Gastroesophageal sphincter (tissue), 4 donors: ENCODE results near the gene HRC. TPM values are rescaled to one million over a fixed set of nuclear protein-coding genes. Genes with fewer than 3 reads are reported as not detected.

Experiments used
- ATAC-seq: fragments of 150-250 bp; one replicate; pipeline ENCODE4 v1.9.1; 2016; ENCODE audit warnings: mild to moderate bottlenecking, moderate library complexity
- H3K27ac ChIP-seq, 4 donors: fragments of 200-600 bp; sonication (generic) in 3 of 4; 1 replicate in 3 of 4; 2 replicates in 1 of 4; pipeline ENCODE4 v1.5.1; 2016 to 2019
- H3K27me3 ChIP-seq: fragments of 200-600 bp; sonication (generic); one replicate; pipeline ENCODE4 v1.5.1; 2019
- H3K36me3 ChIP-seq, 2 donors: fragments of 200-600 bp; sonication (generic); one replicate each; pipeline ENCODE4 v1.5.1; 2019; ENCODE audit warnings: control low read depth in 1 of 2
- H3K4me1 ChIP-seq, 3 donors: fragments of 200-600 bp; sonication (generic); 1 replicate in 2 of 3; 2 replicates in 1 of 3; pipeline ENCODE4 v1.5.1; 2016 to 2019; ENCODE audit warnings: control low read depth in 2 of 3
- H3K4me3 ChIP-seq, 2 donors: fragments of 200-600 bp; sonication (generic); one replicate each; pipeline ENCODE4 v1.5.1; 2019; ENCODE audit warnings: mild to moderate bottlenecking in 1 of 2, moderate library complexity in 1 of 2
- H3K9me3 ChIP-seq, 3 donors: fragments of 200-600 bp; sonication (generic); one replicate each; pipeline ENCODE4 v1.5.1; 2017 to 2019; ENCODE audit warnings: control low read depth in 2 of 3
- EP300 ChIP-seq: sonication (generic); formaldehyde crosslinking; IDR thresholded peaks from one replicate; pipeline ENCODE4 v1.6.1; 2017; ENCODE audit warnings: antibody characterized with exemption, mild to moderate bottlenecking
- POLR2A ChIP-seq, 2 donors: fragments of 450-650 bp; IDR thresholded peaks; one replicate each; pipeline ENCODE4 v1.6.1; 2017; ENCODE audit warnings: antibody characterized with exemption in 2 of 2, mild to moderate bottlenecking in 2 of 2, moderate library complexity in 1 of 2
- POLR2AphosphoS5 ChIP-seq: sonication (generic); formaldehyde crosslinking; IDR thresholded peaks from one replicate; pipeline ENCODE4 v1.6.1; 2017; ENCODE audit warnings: antibody characterized with exemption
- WGBS, 2 donors: methylation state at CpG; one replicate each; pipeline ENCODE4 v1.1.5; 2018; ENCODE audit warnings: low coverage in 1 of 2; 5-methylcytosine and 5-hydroxymethylcytosine counted together
- total RNA-seq, 4 donors: library from RNA; depleted of rRNA; stranded (reverse); fragments of >200 nt; gene quantifications; one replicate each; pipeline ENCODE4 v1.1.0, GENCODE V29; 2016
- TF ChIP-seq, protein P1 (sequence below), 4 experiments: fragments of 200-600 bp in 2 of 4; fragments of 450-650 bp in 2 of 4; sonication (generic) in 1 of 4; IDR thresholded peaks; one replicate each; pipeline ENCODE4 v1.5.1; 2017 to 2019; ENCODE audit warnings: antibody characterized with exemption in 4 of 4, mild to moderate bottlenecking in 2 of 4, moderate library complexity in 2 of 4

Gene HRC
- total RNA-seq, 4 donors from 2014 or later = 1.1 to 3.9 (median 1.8) TPM

DNA sequence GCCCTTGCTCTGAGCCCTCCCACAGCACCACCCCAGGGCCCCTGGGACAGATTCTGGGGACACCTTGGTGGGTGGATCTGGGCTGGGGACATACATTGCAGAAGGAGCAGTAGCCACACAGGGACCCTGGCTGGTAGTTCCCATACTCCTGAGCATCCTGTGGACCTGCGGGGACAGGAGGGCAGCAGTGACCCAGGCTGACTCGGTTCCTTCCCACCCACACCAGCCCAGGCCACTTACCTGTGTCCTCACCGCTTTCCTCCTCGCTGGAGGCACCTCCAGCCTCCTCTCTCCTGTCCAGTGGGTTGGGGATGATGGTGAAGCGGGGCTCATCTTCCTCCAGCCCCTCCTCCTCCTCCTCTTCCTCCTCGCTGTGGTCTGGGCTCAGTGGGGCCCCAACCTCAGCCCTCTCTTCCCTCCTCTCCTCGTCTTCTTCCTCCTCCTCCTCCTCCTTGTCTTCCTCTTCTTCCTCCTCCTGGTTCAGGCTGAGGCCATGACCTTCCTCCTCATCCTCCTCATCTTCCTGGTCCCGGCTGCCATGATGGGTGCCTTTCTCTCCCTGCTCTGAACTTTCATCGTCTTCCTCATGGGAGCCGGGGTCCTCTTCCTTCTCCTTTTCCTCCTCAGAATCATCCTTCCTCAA is 1.9 kb downstream of the HRC start:
- Histone ChIP-seq H3K36me3 (no peaks in the 10 kb centered on the region), H3K27me3 (no peaks in the 10 kb centered on the region), H3K4me3 (no peak overlapping the region), H3K27ac (no peak overlapping the region), H3K4me1 (peaks cover 0 to 46% (median 20%) of the 10 kb centered on the region in 3 donors), H3K9me3 (no peaks in the 10 kb centered on the region)
- WGBS, 2 donors = 83 to 95% methylated on average over 3 to 9 of the region's 10 CpGs
- ATAC-seq = no peak
- TF ChIP-seq POLR2A (IDR thresholded peaks at IDR 0.05) = no peak
- no peak for TF ChIP-seq EP300
- TF ChIP-seq, protein P1, sequence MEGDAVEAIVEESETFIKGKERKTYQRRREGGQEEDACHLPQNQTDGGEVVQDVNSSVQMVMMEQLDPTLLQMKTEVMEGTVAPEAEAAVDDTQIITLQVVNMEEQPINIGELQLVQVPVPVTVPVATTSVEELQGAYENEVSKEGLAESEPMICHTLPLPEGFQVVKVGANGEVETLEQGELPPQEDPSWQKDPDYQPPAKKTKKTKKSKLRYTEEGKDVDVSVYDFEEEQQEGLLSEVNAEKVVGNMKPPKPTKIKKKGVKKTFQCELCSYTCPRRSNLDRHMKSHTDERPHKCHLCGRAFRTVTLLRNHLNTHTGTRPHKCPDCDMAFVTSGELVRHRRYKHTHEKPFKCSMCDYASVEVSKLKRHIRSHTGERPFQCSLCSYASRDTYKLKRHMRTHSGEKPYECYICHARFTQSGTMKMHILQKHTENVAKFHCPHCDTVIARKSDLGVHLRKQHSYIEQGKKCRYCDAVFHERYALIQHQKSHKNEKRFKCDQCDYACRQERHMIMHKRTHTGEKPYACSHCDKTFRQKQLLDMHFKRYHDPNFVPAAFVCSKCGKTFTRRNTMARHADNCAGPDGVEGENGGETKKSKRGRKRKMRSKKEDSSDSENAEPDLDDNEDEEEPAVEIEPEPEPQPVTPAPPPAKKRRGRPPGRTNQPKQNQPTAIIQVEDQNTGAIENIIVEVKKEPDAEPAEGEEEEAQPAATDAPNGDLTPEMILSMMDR (IDR thresholded peaks at IDR 0.05) = no peak
- no peak for TF ChIP-seq POLR2AphosphoS5

DNA sequence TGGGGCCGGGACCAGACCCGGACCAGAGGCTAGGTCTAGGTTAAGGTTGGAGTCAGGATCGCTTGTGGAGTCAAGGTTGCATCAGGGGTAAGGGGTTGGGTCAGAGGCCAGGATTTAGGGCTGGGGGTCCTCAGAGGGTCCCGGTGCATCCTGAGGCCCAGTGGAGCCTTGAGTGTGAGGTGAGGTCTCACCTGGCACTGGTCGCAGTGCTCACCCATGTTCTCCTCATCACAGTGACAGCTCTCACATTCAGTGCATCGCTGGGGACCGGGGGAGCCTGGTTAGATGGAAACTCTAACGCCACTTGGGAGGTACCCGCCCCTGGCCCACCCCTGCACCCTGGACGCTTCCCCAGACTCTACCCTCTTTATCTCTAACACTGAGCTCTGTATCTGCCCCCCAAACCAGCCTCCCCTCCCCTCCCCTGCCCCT is 3.1 kb downstream of the HRC start:
- peak overlapping the region in 1 of 2 donors; percentile 77 for H3K4me3 ChIP-seq

DNA sequence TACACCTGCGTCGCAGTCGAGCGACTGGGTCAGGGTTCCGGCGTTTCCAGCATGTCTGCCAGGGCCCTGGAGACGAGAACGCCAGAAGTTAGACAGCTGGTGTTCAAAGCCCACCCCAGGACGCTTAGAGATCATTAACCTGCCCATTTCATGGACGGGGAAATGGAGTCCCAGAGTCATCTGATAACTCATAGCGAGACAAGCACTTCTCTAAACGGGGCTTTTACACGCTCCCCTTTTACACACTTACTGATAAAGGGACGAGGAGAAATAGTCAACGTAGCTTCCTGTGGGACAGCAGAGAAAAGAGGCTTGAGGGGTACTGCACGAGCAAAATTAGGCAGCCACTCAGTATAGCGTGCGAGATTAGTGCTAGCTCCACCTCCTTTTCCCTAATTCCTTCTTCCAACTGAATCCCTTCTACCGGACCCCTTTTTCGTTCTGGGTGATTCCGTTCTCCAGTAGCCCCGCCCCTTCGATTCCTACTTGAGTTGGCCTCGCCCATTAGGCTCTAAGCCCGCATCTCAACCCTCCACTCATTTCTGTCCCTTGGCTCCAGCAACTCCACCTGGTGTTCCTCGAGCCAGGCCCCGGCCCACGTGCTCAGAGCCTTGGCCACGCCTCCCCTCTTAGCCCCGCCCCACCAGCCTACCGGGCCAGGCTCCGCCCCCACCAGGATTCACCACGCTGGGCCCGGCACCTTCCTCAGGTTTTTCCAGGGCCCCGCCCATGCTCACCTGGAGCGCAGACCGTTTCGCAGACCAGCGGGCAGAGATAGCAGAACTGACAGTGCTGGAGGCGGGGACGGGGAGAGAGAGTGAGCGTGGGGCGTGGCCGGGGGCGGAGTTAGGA is 3.7 kb downstream of the HRC start:
- Histone ChIP-seq H3K27me3 (no peaks in the 10 kb centered on the region), H3K27ac (peak overlapping the region in 3 of 4 donors; percentile 82 to 88 (median 83)), H3K36me3 (no peaks in the 10 kb centered on the region), H3K4me3 (peak overlapping the region in 1 of 2 donors; percentile 77), H3K4me1 (peaks cover 0 to 39% (median 18%) of the 10 kb centered on the region in 3 donors), H3K9me3 (no peaks in the 10 kb centered on the region)
- no peak for ATAC-seq
- 6 to 16% methylated on average over 16 to 27 of the region's 45 CpGs for WGBS, 2 donors
- TF ChIP-seq POLR2AphosphoS5 = no peak

More for the DNA sequence above, 3.1 kb downstream of the HRC start:
- WGBS, 2 donors = 31 to 41% methylated on average over 5 to 7 of the region's 10 CpGs
- Histone ChIP-seq H3K4me1 (peaks cover 0 to 38% (median 18%) of the 10 kb centered on the region in 3 donors), H3K27ac (peak overlapping the region in 3 of 4 donors; percentile 82 to 88 (median 83)), H3K36me3 (no peaks in the 10 kb centered on the region), H3K27me3 (no peaks in the 10 kb centered on the region), H3K9me3 (no peaks in the 10 kb centered on the region)
- ATAC-seq = no peak
- TF ChIP-seq POLR2A (IDR thresholded peaks at IDR 0.05) (no peak), POLR2AphosphoS5 (no peak), EP300 (no peak)
- TF ChIP-seq, protein P1 (IDR thresholded peaks at IDR 0.05) = no peak

DNA sequence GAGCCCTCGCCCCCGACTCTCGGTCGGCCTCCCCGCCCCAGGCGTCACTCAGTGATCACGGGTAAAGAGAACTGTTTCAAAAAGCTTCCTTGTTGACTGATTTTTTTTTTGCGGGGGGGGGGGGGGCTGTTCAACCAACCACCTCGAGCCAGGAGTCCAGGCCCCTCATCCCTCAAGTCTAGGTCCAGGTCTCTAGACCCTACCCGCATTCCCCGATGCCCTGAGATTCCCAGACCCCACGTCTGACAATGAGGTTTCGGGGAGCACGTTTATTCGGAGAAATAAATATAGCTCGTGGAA is 4.3 kb downstream of the HRC start:
- Histone ChIP-seq H3K36me3 (no peaks in the 10 kb centered on the region), H3K27me3 (no peaks in the 10 kb centered on the region), H3K4me1 (peaks cover 0 to 45% (median 24%) of the 10 kb centered on the region in 3 donors), H3K4me3 (peak overlapping the region; percentile 66 to 77), H3K9me3 (no peaks in the 10 kb centered on the region), H3K27ac (peak overlapping the region in 3 of 4 donors; percentile 82 to 88 (median 83))
- no peak for ATAC-seq
- no peak for TF ChIP-seq POLR2AphosphoS5
- TF ChIP-seq, protein P1 (IDR thresholded peaks at IDR 0.05) = no peak
- WGBS, 2 donors = 0 to 9% methylated on average over 1 to 4 of the region's 16 CpGs

DNA sequence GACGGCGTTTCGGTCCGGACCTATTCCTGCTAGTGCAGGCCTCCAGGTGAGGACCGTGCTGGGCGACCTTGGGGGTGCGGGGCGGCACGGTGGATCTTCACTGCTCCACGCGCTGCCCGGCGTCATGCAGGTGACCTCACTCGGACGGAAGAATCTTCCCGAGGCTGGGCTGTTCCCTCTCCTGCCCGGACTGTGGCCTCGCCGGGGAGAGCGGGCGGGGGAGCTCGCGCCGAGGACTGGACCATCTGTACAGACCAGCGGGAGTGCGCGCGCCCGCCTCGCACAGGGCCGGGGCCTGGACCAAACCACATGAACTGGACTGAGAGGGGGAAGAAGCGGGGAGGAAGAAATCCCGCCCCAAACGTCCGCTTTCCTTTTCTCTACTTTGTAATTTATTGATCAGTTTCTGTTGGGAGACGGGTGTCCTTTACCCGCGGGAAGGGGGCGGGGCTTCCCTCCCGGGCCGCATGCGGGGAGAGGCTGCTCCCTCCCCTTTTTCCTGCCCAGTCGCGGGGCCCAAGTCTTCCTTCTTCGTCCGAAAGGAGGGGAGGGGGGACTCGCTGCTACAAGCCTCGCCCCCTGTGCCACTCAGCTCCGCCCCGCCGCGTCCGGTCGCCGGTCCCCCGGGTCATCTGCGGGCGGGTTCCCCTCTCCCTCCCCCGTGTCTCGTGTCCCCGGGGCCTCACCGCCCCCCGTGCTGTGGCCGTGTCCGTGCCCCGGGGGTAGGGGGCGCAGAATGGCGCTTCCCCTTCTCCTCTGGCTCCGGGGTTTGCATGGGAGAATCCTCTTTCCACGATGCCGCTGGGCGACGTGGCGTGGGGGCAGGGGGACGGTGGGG is 4.9 kb downstream of the HRC start:
- TF ChIP-seq EP300 (no peak), POLR2AphosphoS5 (peak; percentile 4), POLR2A (IDR thresholded peaks at IDR 0.05) (peak in 1 of 2 donors; percentile 20)
- ATAC-seq = peak; percentile 75

More for the DNA sequence above, 4.9 kb downstream of the HRC start:
- Histone ChIP-seq H3K27ac (peak overlapping the region; percentile 29 to 88 (median 82)), H3K4me3 (peak overlapping the region; percentile 66 to 77), H3K36me3 (no peaks in the 10 kb centered on the region), H3K27me3 (no peaks in the 10 kb centered on the region), H3K4me1 (peaks cover 0 to 51% (median 28%) of the 10 kb centered on the region in 3 donors), H3K9me3 (no peaks in the 10 kb centered on the region)
- 0% methylated on average over 8 of the region's 75 CpGs; no CpG with 5 or more reads in 1 of the 2 donors for WGBS, 2 donors
